Neuronal stem cell (in vitro differentiated cells): Measurements from ENCODE around the gene PRRX1.
A peak's percentile ranks its signal among the peaks of the same experiment; 100 is the strongest.

Experiments
- DNase-seq: peaks from one replicate; pipeline ENCODE4 v3.0.0-alpha.2; 2013; ENCODE audit warnings: low spot score
- H2AFZ ChIP-seq: one replicate; pipeline ENCODE4 v1.6.1; 2013; ENCODE audit warnings: mild to moderate bottlenecking, low read length, inconsistent platforms
- H2AK5ac ChIP-seq: 2 replicates; pipeline ENCODE4 v1.6.1; 2013; ENCODE audit warnings: low read depth, mild to moderate bottlenecking, inconsistent platforms, low read length, moderate library complexity, mixed read lengths
- H2BK120ac ChIP-seq: 2 replicates; pipeline ENCODE4 v1.6.1; 2013; ENCODE audit warnings: low read depth, mild to moderate bottlenecking, inconsistent platforms, low read length, moderate library complexity, mixed read lengths
- H2BK12ac ChIP-seq: one replicate; pipeline ENCODE4 v1.6.1; 2013; ENCODE audit warnings: low read length, inconsistent platforms
- H2BK15ac ChIP-seq: 2 replicates; pipeline ENCODE4 v1.6.1; 2013; ENCODE audit warnings: mild to moderate bottlenecking, low read length, inconsistent platforms, mixed read lengths
- H2BK5ac ChIP-seq: one replicate; pipeline ENCODE4 v1.6.1; 2013; ENCODE audit warnings: inconsistent platforms, mild to moderate bottlenecking, low read length, moderate library complexity
- H3K14ac ChIP-seq: one replicate; pipeline ENCODE4 v1.6.1; 2013; ENCODE audit warnings: low read length, inconsistent platforms
- H3K18ac ChIP-seq: 2 replicates; pipeline ENCODE4 v1.6.1; 2013; ENCODE audit warnings: low read length, inconsistent platforms
- H3K23ac ChIP-seq: 2 replicates; pipeline ENCODE4 v1.6.1; 2013; ENCODE audit warnings: low read depth, mild to moderate bottlenecking, mixed read lengths, low read length, inconsistent platforms; ENCODE audit not compliant: poor library complexity
- H3K27ac ChIP-seq: replicated peaks from 3 replicates; pipeline ENCODE4 v1.5.1; 2013; ENCODE audit warnings: low read length, inconsistent platforms
- H3K27me3 ChIP-seq, 3 experiments: 2 replicates each; pipeline ENCODE4 v1.6.1; 2013; ENCODE audit warnings: low read length in 3 of 3, mild to moderate bottlenecking in 2 of 3, inconsistent platforms in 1 of 3, low read depth in 1 of 3, mixed read lengths in 1 of 3, moderate library complexity in 1 of 3; ENCODE audit not compliant: control insufficient read depth in 3 of 3, insufficient read depth in 3 of 3
- H3K36me3 ChIP-seq, 2 donors: replicated peaks in 1 of 2; 2 replicates each; pipeline ENCODE4 v1.6.1; 2013; ENCODE audit warnings: low read length in 2 of 2; ENCODE audit not compliant: control insufficient read depth in 2 of 2, insufficient read depth in 2 of 2
- H3K4ac ChIP-seq: 2 replicates; pipeline ENCODE4 v1.6.1; 2013; ENCODE audit warnings: inconsistent platforms, mild to moderate bottlenecking, low read length, moderate library complexity
- H3K4me1 ChIP-seq, 2 donors: 1 replicate in 1 of 2; 2 replicates in 1 of 2; pipeline ENCODE4 v1.6.1; 2013; ENCODE audit warnings: low read length in 2 of 2, low read depth in 1 of 2; ENCODE audit not compliant: control insufficient read depth in 2 of 2, insufficient read depth in 1 of 2
- H3K4me2 ChIP-seq: one replicate; pipeline ENCODE4 v1.6.1; 2013; ENCODE audit warnings: mild to moderate bottlenecking, low read length, inconsistent platforms; ENCODE audit not compliant: insufficient read depth, poor library complexity, severe bottlenecking
- H3K4me3 ChIP-seq, 2 donors: 2 replicates each; pipeline ENCODE4 v1.5.1; 2013; ENCODE audit warnings: low read length in 2 of 2, mild to moderate bottlenecking in 2 of 2, inconsistent platforms in 1 of 2, moderate library complexity in 1 of 2
- H3K79me1 ChIP-seq: one replicate; pipeline ENCODE4 v1.6.1; 2013; ENCODE audit warnings: low read depth, mild to moderate bottlenecking, inconsistent platforms, low read length, moderate library complexity
- H3K9ac ChIP-seq: one replicate; pipeline ENCODE4 v1.6.1; 2013; ENCODE audit warnings: mild to moderate bottlenecking, low read depth, low read length, inconsistent platforms; ENCODE audit not compliant: poor library complexity
- H3K9me3 ChIP-seq, 2 donors: replicated peaks in 1 of 2; 2 replicates each; pipeline versions ENCODE3 to v1.6.1; 2013; ENCODE audit warnings: low read length in 2 of 2, mild to moderate bottlenecking in 2 of 2, inconsistent platforms in 1 of 2, low read depth in 1 of 2, mixed read lengths in 1 of 2, moderate library complexity in 1 of 2; ENCODE audit not compliant: control insufficient read depth in 2 of 2, insufficient read depth in 1 of 2
- H4K8ac ChIP-seq: one replicate; pipeline ENCODE4 v1.6.1; 2013; ENCODE audit warnings: low read depth, mild to moderate bottlenecking, inconsistent platforms, low read length, moderate library complexity
- H4K91ac ChIP-seq: one replicate; pipeline ENCODE4 v1.6.1; 2013; ENCODE audit warnings: low read length, low read depth, mild to moderate bottlenecking, inconsistent platforms; ENCODE audit not compliant: poor library complexity
- WGBS, 2 donors: extraction: QIAGEN DNeasy Blood & Tissue Kit; methylation state at CpG; one replicate each; pipeline ENCODE4 v1.1.7; 2013; ENCODE audit warnings: missing lambda C conversion rate in 2 of 2, mixed read lengths in 1 of 2; ENCODE audit not compliant: insufficient read length in 2 of 2, insufficient replicate concordance in 1 of 2; ENCODE audit errors: extremely low coverage in 2 of 2; 5-methylcytosine and 5-hydroxymethylcytosine counted together

PRRX1 gene

DNA sequence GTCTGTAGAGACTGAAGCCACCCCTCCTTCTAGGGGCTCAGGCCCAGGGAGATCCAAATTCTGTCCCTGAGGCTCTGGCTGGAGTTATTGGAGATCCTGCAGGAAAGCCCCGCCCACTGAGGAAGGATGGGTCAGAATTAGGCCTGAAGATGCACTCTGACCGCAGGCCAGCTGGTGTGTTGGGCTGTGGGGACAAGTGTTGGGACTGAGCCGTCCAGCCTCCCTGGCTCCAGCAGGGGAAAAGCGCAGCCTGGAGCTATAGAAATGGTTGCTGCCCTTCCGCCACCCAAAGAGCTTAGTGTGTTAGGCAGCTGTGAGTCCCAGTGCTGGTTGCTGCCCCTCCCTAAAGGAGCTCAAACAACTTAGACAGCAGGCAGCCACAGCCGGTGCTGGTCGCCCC is 33.0 kb upstream of the PRRX1 start:
- no CpG with 5 or more reads among the region's 7 CpGs for WGBS, 2 donors
- Histone ChIP-seq H2BK120ac (no peak overlapping the region), H3K36me3 (no peaks in the 10 kb centered on the region), H3K9me3 (no peaks in the 10 kb centered on the region), H2AFZ (no peak overlapping the region), H4K91ac (no peak overlapping the region), H3K14ac (no peak overlapping the region), H3K9ac (no peak overlapping the region), H2BK12ac (no peak overlapping the region), H3K27ac (no peak overlapping the region), H3K23ac (no peak overlapping the region), H3K18ac (no peak overlapping the region), H4K8ac (peak overlapping the region; percentile 3), H3K4ac (no peak overlapping the region), H3K4me2 (no peak overlapping the region), H2BK15ac (no peak overlapping the region), H2AK5ac (no peak overlapping the region), H3K4me3 (no peak overlapping the region), H3K27me3 (no peaks in the 10 kb centered on the region), H3K4me1 (no peaks in the 10 kb centered on the region), H2BK5ac (no peak overlapping the region), H3K79me1 (no peaks in the 10 kb centered on the region)
- DNase-seq = no peak

DNA sequence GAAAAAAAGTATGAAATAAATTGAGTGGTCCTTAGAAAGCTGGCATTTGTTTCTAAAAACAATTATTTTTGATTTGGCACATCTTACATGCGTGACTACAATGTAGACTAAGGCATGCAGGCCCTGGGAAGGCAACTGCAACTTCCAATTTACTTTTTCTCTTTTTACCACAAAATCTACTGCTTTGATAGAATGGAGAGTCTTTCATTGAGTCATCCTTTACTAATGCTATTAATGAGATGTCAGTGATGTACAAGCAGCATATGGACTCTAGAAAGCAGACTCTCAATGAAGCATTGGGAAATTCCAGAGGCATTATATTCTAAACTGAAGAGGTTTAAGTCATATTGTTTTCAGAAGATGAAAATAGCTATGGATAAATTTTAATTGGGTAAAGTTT is 29.6 kb upstream of the PRRX1 start:
- no peak overlapping the region for H2BK15ac ChIP-seq
- no peak overlapping the region for H3K23ac ChIP-seq
- H2AFZ ChIP-seq = no peak overlapping the region
- H3K9me3 ChIP-seq = no peaks in the 10 kb centered on the region
- H3K79me1 ChIP-seq = no peaks in the 10 kb centered on the region
- no peak overlapping the region for H2BK12ac ChIP-seq
- H2BK5ac ChIP-seq = no peak overlapping the region
- H3K4me3 ChIP-seq = no peak overlapping the region
- H3K4me1 ChIP-seq = no peaks in the 10 kb centered on the region
- DNase-seq = no peak
- H3K27me3 ChIP-seq = no peaks in the 10 kb centered on the region
- H3K27ac ChIP-seq = no peak overlapping the region
- H2BK120ac ChIP-seq = no peak overlapping the region
- no peaks in the 10 kb centered on the region for H3K36me3 ChIP-seq
- no peak overlapping the region for H3K14ac ChIP-seq
- no peak overlapping the region for H4K8ac ChIP-seq
- no peak overlapping the region for H4K91ac ChIP-seq
- H3K18ac ChIP-seq = no peak overlapping the region
- H2AK5ac ChIP-seq = no peak overlapping the region
- no CpG with 5 or more reads among the region's 1 CpG for WGBS, 2 donors
- no peak overlapping the region for H3K4me2 ChIP-seq
- H3K9ac ChIP-seq = no peak overlapping the region
- no peak overlapping the region for H3K4ac ChIP-seq

DNA sequence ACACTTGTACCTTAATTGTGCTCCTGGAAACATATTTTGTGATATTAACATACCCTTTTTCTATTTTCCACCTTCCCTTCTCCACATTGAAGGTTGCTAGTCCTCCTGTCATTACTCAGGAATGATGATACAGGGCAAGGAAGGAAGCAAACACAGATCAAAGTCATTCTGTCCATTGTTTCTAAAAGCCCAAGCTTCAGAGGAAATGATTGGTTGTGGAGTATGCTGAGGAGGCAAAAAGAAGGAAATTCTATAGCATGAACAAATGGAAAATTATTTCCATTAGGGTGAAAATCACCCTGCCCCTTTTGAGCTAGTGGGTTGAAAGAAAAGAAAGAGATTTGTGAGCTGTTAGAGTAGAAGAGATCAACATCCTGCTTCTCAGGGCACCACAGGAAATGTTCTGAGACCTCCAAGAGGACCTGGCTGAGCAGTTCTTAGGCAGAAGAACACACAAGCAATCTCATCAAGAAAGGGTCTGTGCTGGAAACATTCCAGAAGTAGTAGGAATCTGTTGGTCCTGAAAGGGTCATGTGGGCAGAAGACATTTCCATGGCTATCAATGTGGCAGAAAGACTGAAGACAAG is 29.0 kb upstream of the PRRX1 start:
- Histone ChIP-seq H3K9me3 (no peaks in the 10 kb centered on the region), H3K27ac (no peak overlapping the region), H3K9ac (no peak overlapping the region), H2BK15ac (no peak overlapping the region), H3K36me3 (no peaks in the 10 kb centered on the region), H4K8ac (no peak overlapping the region), H2BK12ac (no peak overlapping the region), H3K27me3 (no peaks in the 10 kb centered on the region), H3K4ac (no peak overlapping the region), H2AK5ac (no peak overlapping the region), H3K14ac (no peak overlapping the region), H3K4me2 (no peak overlapping the region), H3K23ac (no peak overlapping the region), H3K18ac (no peak overlapping the region), H3K79me1 (no peaks in the 10 kb centered on the region), H2AFZ (no peak overlapping the region), H3K4me1 (no peaks in the 10 kb centered on the region), H3K4me3 (no peak overlapping the region), H2BK5ac (no peak overlapping the region), H2BK120ac (no peak overlapping the region), H4K91ac (no peak overlapping the region)
- DNase-seq = no peak

DNA sequence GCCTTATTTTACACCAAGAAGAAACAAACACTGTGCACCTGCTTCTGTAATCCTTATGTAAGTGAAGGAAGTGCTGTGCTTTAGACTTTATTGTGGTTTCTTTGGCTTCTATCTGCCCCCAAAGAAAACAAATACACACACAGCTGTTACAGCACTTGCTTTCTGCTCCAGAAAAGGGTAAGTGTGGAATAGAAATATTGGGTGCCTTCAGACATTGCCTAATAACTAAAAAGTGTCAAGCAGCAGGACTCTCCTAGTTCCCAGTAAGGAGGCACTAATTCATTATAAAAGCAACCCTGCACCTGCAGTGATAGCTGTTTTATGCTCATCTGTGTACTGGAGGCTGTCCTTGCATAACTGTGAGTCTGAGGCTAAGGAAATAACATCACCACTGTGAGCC is 23.4 kb upstream of the PRRX1 start:
- no peaks in the 10 kb centered on the region for H3K36me3 ChIP-seq
- no peak overlapping the region for H3K14ac ChIP-seq
- peaks cover 0 to 5% (median 0%) of the 10 kb centered on the region in 3 experiments for H3K27me3 ChIP-seq
- H3K4me3 ChIP-seq = no peak overlapping the region
- H2BK120ac ChIP-seq = no peak overlapping the region
- H3K23ac ChIP-seq = no peak overlapping the region
- H3K4ac ChIP-seq = no peak overlapping the region
- no peak overlapping the region for H4K8ac ChIP-seq
- no peak overlapping the region for H3K18ac ChIP-seq
- no peak overlapping the region for H2BK12ac ChIP-seq
- no peak for DNase-seq
- no peak overlapping the region for H3K27ac ChIP-seq
- H3K9ac ChIP-seq = no peak overlapping the region
- no peak overlapping the region for H2AK5ac ChIP-seq
- no peaks in the 10 kb centered on the region for H3K4me1 ChIP-seq
- no peak overlapping the region for H3K4me2 ChIP-seq
- H3K9me3 ChIP-seq = no peaks in the 10 kb centered on the region
- no peak overlapping the region for H2BK5ac ChIP-seq
- H4K91ac ChIP-seq = no peak overlapping the region
- H2AFZ ChIP-seq = no peak overlapping the region
- no peaks in the 10 kb centered on the region for H3K79me1 ChIP-seq
- H2BK15ac ChIP-seq = no peak overlapping the region
